Stimulated activated CD8-positive, alpha-beta memory T cell treated with anti-CD3 and anti-CD28 coated beads, Interleukin-12 subunit alpha, Interleukin-12 subunit beta, amount 100 ng/mL, for 1 hour (primary cell): ENCODE measurements around the gene PLEKHA8.

Experiments
- DNase-seq: peaks from one replicate; pipeline ENCODE4 v3.0.0-alpha.2; 2020; ENCODE audit warnings: low read depth

The PLEKHA8 gene

DNA sequence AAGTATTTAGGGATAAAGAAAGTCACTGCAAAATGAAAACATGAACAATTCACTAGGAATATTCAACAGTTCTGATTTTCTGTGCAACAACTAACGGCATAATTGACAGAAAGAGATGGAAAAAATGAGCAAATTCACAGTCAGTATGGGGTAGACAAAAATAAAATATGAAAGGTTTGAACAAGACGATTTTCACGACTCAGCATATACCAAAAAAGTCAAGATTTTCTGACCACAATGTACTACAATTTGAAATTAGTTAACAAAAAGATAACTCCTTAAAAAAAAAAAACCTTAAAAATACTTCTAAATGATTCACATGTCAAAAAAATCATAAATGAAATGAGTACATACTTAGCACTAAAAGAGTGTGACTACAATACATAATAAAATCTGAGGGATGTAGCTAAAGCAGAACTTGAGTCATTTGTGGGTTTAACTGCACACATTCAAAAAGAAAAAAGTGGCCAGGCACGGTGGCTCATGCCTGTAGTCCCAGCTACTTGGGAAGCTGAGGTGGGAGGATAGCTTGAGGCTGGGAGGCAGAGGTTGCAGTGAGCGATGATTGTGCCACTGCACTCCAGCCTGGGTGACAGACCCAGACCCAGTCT, 84.0 kb downstream of the PLEKHA8 start:
- no peak for DNase-seq

DNA sequence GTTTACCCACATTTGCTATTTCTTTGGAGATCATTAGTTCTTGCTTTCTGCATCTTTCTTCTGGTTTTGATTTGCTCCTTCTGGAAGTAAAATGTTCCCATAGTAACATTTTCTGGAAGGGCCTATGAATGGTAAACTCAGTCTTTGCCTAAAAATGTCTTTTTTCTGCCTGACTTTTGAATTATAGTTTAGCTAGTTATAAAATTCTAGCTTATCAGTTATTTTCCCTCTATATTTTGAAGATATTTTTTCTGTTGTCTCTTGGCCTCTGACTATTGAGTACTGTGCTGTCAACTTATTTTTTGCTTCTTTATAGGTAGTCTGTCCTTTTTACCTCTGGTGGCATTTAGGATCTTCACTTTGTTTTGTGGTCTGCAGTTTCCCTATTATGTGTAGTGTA, 84.9 kb downstream of the PLEKHA8 start:
- DNase-seq, result no peak

GRCh38 chr7:30114536-30115238, 86.5 kb downstream of the PLEKHA8 start:
- DNase-seq, result no peak

DNA sequence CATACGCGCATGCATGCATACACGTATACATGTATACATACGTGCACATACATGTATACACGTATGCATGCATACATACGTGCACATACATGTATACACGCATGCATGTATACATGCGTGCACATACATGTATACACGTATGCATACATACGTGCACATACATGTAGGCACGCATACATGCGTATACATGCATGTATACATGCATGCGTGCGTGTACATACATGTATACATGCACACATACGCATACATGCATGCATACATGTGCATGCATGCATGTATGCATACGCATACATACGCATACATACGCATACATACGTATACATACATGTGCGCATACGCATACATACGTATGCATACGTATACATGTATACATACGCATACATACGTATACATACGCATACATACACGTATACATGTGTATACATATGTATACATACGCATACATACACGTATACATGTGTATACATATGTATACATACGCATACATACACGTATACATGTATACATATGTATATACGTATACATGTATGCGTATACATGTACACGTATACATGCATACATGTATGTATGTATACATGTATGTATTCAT, 87.6 kb downstream of the PLEKHA8 start:
- no peak for DNase-seq

GRCh38 chr7:30116771-30117170, 88.6 kb downstream of the PLEKHA8 start:
- no peak for DNase-seq

- no peak for DNase-seq
Measured at GRCh38 chr7:30117896-30118295, 89.7 kb downstream of the PLEKHA8 start.

DNA sequence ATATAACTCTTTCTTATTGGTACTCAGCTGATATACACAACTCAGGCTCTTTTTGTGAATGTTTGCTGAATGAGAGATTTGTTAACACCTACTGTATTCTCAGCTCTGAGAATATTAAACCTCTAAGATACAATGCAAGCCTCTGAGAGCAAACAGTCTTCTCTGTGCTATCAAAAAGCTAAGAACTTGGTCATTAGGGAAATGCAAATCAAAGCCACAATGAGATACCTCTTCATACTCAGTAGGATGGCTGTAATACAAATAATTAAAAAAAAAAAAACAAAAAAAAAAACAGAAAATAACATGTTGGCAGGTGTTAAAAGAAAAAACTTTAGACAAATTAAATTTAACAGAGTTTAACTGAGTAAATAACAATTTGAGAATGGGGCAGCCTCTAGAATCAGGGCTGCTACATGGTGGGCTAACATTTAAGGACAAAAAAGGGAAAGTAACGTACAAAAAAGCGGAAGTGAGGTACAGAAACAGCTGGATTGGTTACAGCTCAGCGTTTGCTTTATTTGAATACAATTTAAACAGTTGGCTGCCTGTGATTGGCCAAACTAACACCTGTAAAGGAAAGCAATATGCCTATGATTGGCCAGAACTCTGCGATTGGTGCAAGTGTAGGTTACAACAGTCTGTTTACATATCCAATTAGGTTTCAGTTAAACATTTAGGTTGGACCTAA, 91.8 kb downstream of the PLEKHA8 start:
- DNase-seq, result no peak

- DNase-seq, result no peak
Measured at GRCh38 chr7:30133736-30134610, 105.8 kb downstream of the PLEKHA8 start.

- DNase-seq, result peak; percentile 74
Measured at GRCh38 chr7:30134611-30135300, 106.5 kb downstream of the PLEKHA8 start, which contains the start of gene MTURN. TSS of gene MTURN (plus strand) at chr7:30134986. CDS start at chr7:30135137, 151 bp downstream.

- DNase-seq, result peak; percentile 27
Measured at GRCh38 chr7:30135301-30136116, 107.3 kb downstream of the PLEKHA8 start.

GRCh38 chr7:30136117-30136731, 108.0 kb downstream of the PLEKHA8 start:
- no peak for DNase-seq

DNA sequence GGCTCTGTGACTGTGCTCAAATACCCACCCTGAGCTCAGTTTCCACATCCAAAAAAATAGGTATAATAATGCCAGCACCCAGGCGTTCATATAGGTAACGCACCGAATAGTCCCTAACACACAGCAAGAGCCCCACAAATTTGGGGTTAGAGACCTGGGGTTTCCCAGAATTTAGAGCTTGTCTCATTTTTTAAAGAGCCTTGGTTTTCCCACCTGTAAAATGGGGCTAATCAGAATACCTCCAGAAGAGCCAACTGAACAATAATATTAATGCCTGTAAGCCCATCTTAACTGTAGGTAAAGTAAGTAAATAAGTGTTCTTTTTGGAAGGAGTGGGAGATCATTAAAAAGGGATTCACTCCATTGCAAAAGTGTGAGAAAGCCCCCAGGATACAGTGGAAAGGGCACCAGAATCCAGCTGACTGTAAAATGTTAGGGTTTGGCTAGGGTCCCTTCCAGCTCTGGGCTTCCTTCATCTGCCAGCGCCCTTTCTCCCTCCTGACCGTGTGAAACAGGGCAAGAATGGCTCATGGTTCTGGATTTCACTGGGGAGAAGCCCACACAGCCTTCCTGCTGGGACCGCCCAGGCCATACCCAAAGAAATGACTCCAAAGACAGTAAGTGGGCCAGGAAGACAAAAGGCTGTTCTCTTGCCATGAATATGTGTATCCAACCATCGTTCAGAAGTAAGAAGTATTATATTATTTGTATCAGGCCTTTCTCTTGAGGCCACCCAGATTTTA, 108.7 kb downstream of the PLEKHA8 start:
- no peak for DNase-seq

DNA sequence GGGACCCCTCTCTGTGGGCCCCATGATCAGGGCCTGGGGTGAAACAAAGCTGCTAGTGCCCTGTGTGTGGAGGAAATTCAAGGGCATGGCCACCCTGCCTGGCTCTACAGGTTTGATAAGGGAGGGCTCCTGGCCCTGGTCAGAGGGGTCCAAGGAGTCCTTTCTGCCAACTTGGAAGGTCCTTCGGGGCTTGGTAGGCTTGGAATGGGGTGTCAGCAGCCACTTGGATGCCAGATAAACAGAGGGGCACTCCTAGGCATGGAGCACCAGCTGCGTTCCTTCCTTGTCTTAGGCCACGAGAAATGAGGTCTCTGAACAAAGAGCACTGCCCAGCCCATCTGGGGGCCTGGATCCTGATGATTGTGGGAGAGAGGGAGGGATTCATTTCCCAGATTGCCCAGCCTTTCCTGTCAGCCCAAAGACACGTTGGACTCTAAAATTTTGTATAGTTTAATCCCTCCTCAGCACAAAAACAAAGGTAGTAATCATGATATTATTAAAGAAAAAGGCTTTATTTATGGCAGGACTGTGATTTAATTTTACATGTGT, 111.7 kb downstream of the PLEKHA8 start:
- DNase-seq, result no peak

- DNase-seq, result no peak
Measured at GRCh38 chr7:30140456-30140855, 112.2 kb downstream of the PLEKHA8 start.

GRCh38 chr7:30142710-30143109, 114.5 kb downstream of the PLEKHA8 start:
- DNase-seq, result no peak

- DNase-seq, result no peak
Measured at GRCh38 chr7:30143748-30144251, 115.6 kb downstream of the PLEKHA8 start.

- no peak for DNase-seq
Measured at GRCh38 chr7:30144657-30145306, 116.6 kb downstream of the PLEKHA8 start.

DNA sequence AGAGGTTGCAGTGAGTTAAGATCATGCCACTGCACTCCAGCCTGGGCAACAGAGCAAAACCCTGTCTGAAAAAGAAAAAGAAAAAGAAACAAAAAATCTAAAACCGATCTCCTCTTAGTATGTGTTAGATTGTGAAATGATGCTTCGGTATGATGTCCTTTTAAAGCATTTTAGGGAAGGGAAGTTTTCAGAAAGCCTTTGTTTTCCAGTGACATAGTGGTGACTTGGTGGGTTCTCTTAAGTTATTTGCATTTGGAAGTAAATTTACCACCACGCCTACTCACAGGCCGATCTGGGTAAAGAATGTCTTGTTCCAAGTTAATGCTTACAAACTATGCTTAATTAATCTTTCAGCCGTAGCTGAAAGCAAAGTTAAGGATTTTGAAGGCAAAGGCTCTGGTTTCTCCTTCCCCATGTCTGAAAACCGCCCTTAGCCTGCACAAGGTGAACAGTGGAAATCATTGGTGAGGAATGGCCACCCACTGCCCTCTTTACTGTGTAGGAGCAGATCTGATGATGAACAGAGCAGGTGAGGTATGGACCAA, 117.3 kb downstream of the PLEKHA8 start:
- DNase-seq, result no peak
